ENCODE measurements around the gene TMEM131. TPM values are rescaled to one million over a fixed set of nuclear protein-coding genes. Genes with fewer than 3 reads are reported as not detected.
"Not testable (repeated sequence)": the region's sequence is repeated elsewhere in the genome, so short reads cannot be mapped to it uniquely, and the experiment has no call there.

Gene TMEM131
- total and polyA plus RNA-seq, 9 donors: 25.4 to 54.7 (median 41.6) TPM

DNA sequence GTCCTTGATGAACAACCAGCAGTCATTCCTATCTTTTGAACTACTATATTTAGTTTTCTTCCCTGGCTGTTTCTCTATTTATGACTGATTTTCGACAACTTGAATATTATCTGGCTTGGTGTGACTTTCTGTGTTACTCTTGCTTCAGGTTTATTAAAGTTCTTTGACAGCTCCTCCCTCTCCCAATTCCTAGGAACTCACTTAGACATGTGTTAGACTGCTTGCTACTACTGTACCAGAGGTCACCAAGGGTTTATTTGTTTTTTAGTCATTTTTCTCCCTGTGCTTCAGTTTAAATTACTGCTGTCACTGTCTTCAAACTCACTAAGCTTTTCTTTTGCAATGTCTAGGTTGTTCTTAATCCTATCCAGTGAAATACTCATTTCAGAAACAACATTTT lies 90.5 kb downstream of the TMEM131 start:
- Histone ChIP-seq H3K9me3 (replicated peaks; ENCODE audit: control insufficient read depth, low read depth, low read length) (no peaks in the 10 kb centered on the region), H3K27me3 (ENCODE audit: control insufficient read depth, insufficient read depth, low read length) (no peaks in the 10 kb centered on the region), H3K36me3 (ENCODE audit: control insufficient read depth, insufficient read depth, low read length) (peaks cover 8% of the 10 kb centered on the region), H3K4me3 (ENCODE audit: low read length) (no peak overlapping the region), H3K27ac (ENCODE audit: low read length) (no peak overlapping the region), H3K4me1 (ENCODE audit: control insufficient read depth, insufficient read depth, low read length) (no peaks in the 10 kb centered on the region)
- DNase-seq: no peak
- no CpG with 5 or more reads among the region's 1 CpG for WGBS (ENCODE audit: insufficient coverage)

DNA sequence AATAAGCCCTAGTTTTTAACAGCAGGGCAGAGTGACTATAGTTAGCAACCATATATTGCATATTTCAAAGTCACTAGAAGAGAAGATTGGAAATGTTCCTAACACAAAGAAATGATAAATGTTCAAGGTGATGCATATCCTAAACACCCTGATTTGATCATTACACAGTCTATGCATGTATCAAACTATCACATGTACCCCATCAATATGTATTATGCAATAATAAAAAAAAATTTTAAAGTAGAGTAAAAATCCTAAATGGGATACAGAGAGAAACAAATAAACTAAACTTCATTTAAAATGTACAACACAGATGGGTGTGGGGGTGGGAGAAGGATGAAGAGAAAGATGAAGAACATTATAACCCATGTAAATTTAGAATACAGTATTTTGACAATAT lies 93.9 kb downstream of the TMEM131 start:
- H3K36me3 ChIP-seq (ENCODE audit: control insufficient read depth, insufficient read depth, low read length): peaks cover 4% of the 10 kb centered on the region
- no peak for DNase-seq
- H3K27ac ChIP-seq (ENCODE audit: low read length): no peak overlapping the region
- H3K4me3 ChIP-seq (ENCODE audit: low read length): no peak overlapping the region
- no peaks in the 10 kb centered on the region for H3K9me3 ChIP-seq (replicated peaks; ENCODE audit: control insufficient read depth, low read depth, low read length)
- no peaks in the 10 kb centered on the region for H3K4me1 ChIP-seq (ENCODE audit: control insufficient read depth, insufficient read depth, low read length)
- H3K27me3 ChIP-seq (ENCODE audit: control insufficient read depth, insufficient read depth, low read length): no peaks in the 10 kb centered on the region

DNA sequence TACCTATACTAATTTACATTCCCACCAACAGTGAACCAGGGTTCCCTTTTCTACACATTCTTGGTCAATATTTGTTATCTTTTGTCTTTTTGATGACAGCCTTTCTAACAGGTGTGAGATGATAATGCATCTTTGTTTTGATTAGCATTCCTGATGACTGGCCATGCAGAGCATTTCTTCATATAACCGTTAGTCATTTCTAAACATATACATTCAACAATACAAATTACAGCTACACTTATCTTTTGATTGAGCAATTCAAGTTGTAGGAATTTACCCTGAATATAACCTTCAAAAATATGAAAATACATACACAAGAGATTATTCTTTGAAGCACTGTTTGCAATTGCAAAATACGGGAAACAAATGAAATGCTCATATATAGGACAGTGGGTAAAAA lies 94.9 kb downstream of the TMEM131 start:
- WGBS (ENCODE audit: insufficient coverage): no CpG with 5 or more reads among the region's 2 CpGs
- Histone ChIP-seq H3K27me3 (ENCODE audit: control insufficient read depth, insufficient read depth, low read length) (no peaks in the 10 kb centered on the region), H3K4me3 (ENCODE audit: low read length) (no peak overlapping the region), H3K27ac (ENCODE audit: low read length) (no peak overlapping the region), H3K4me1 (ENCODE audit: control insufficient read depth, insufficient read depth, low read length) (no peaks in the 10 kb centered on the region), H3K36me3 (ENCODE audit: control insufficient read depth, insufficient read depth, low read length) (no peaks in the 10 kb centered on the region), H3K9me3 (replicated peaks; ENCODE audit: control insufficient read depth, low read depth, low read length) (no peaks in the 10 kb centered on the region)
- DNase-seq: no peak

DNA sequence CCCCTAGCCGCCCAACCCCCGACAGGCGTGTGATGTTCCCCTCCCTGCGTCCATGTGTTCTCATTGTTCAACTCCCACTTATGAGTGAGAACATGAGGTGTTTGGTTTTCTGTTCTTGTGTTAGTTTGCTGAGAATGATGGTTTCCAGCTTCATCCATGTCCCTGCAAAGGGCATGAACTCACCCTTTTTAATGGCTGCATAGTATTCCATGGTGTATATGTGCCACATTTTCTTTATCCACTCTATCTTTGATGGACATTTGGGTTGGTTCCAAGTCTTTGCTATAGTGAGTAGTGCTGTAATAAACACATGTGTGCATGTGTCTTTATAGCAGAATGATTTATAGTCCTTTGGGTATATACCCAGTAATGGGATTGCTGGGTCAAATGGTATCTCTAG lies 102.7 kb downstream of the TMEM131 start:
- not testable (repeated sequence) for H3K27me3 ChIP-seq (ENCODE audit: control insufficient read depth, insufficient read depth, low read length); H3K36me3 ChIP-seq (ENCODE audit: control insufficient read depth, insufficient read depth, low read length); H3K9me3 ChIP-seq (replicated peaks; ENCODE audit: control insufficient read depth, low read depth, low read length); DNase-seq; H3K27ac ChIP-seq (ENCODE audit: low read length); H3K4me3 ChIP-seq (ENCODE audit: low read length); H3K4me1 ChIP-seq (ENCODE audit: control insufficient read depth, insufficient read depth, low read length)
- no CpG with 5 or more reads among the region's 4 CpGs for WGBS (ENCODE audit: insufficient coverage)

DNA sequence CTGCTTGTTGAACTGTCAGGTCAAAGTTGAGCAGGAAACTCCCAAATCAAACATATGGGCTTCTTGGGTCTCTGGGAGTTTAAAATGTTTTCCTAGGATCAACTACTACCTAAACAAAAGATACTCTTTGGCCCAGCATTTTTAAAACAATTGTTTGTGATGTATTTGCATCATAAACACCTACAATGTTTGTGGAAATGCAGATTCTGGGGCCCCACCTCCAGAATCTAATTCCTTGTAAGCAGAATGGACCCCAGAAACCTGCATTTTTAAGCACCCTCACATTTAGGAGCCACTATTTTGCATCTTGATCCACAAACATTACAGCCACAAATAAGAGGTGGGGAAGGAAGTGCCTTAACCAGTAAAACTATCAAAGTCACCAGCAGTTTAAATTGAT lies 104.1 kb downstream of the TMEM131 start:
- Histone ChIP-seq H3K4me1 (ENCODE audit: control insufficient read depth, insufficient read depth, low read length) (no peaks in the 10 kb centered on the region), H3K27me3 (ENCODE audit: control insufficient read depth, insufficient read depth, low read length) (no peaks in the 10 kb centered on the region), H3K4me3 (ENCODE audit: low read length) (no peak overlapping the region), H3K9me3 (replicated peaks; ENCODE audit: control insufficient read depth, low read depth, low read length) (peaks cover 3% of the 10 kb centered on the region), H3K27ac (ENCODE audit: low read length) (no peak overlapping the region), H3K36me3 (ENCODE audit: control insufficient read depth, insufficient read depth, low read length) (peaks cover 10% of the 10 kb centered on the region)
- no peak for DNase-seq

DNA sequence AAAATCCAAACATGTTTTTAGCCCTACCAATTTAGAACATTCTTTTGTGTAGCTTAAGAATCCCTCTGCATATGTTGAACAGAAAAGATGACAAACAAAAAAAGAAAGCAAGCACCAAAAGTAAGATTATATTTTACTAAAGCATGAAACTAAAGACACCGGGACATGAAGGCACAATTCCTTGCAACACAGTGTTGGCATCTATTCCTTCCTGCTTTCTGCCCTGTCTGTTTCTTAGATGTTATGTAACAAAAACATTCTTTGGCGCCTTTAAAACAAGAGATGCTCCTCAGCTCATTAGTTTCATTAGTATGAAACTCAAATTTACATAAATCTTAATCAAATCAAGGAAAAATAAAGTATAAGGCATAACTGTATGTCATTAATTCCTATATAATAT lies 106.6 kb downstream of the TMEM131 start:
- no CpG with 5 or more reads among the region's 2 CpGs for WGBS (ENCODE audit: insufficient coverage)
- no peak for DNase-seq
- H3K27me3 ChIP-seq (ENCODE audit: control insufficient read depth, insufficient read depth, low read length): no peaks in the 10 kb centered on the region
- peaks cover 15% of the 10 kb centered on the region for H3K9me3 ChIP-seq (replicated peaks; ENCODE audit: control insufficient read depth, low read depth, low read length)
- H3K27ac ChIP-seq (ENCODE audit: low read length): no peak overlapping the region
- no peaks in the 10 kb centered on the region for H3K4me1 ChIP-seq (ENCODE audit: control insufficient read depth, insufficient read depth, low read length)
- H3K36me3 ChIP-seq (ENCODE audit: control insufficient read depth, insufficient read depth, low read length): peaks cover 17% of the 10 kb centered on the region
- no peak overlapping the region for H3K4me3 ChIP-seq (ENCODE audit: low read length)

DNA sequence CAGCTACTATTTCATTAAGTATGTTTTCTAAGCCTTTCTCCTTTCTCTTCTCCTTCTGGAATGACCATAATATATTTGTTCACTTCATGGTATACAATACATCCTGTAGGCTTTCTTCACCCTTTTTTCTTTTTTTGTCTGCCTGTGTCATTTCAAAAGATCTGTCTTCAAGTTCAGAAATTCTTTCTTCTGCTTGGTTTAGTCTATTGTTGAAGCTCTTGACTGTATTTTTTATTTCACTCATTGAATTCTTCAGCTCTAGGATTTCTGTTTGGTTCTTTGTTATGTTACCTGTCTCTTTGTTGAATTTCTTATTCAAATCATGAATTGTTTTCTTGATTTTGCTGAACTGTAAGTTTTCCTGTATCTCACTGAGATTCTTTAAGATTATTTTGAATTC lies 109.9 kb downstream of the TMEM131 start:
- Histone ChIP-seq H3K36me3 (ENCODE audit: control insufficient read depth, insufficient read depth, low read length) (peaks cover 17% of the 10 kb centered on the region), H3K9me3 (replicated peaks; ENCODE audit: control insufficient read depth, low read depth, low read length) (peaks cover 15% of the 10 kb centered on the region), H3K4me1 (ENCODE audit: control insufficient read depth, insufficient read depth, low read length) (no peaks in the 10 kb centered on the region), H3K27ac (ENCODE audit: low read length) (no peak overlapping the region), H3K27me3 (ENCODE audit: control insufficient read depth, insufficient read depth, low read length) (no peaks in the 10 kb centered on the region), H3K4me3 (ENCODE audit: low read length) (no peak overlapping the region)
- DNase-seq: no peak

DNA sequence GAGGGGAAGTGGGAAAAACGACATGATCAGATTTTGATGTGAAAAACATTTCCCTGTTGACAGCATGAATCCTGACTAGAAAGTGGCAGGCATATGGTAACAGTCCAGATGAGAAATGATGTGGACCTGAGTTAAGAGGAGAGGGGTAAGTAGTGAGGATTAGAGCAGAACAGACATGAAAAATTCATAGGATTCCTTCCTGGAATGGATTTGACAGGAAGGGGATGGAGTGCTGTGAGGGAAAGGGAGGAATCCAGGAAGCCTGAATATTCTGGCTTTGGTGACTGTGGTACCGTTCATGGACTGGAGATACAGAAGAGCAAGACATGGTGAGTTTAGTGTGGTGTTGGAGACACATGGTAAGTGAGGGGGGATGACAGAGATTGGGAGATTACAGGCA lies 115.4 kb downstream of the TMEM131 start:
- Histone ChIP-seq H3K27ac (ENCODE audit: low read length) (no peak overlapping the region), H3K27me3 (ENCODE audit: control insufficient read depth, insufficient read depth, low read length) (no peaks in the 10 kb centered on the region), H3K9me3 (replicated peaks; ENCODE audit: control insufficient read depth, low read depth, low read length) (peaks cover 4% of the 10 kb centered on the region), H3K36me3 (ENCODE audit: control insufficient read depth, insufficient read depth, low read length) (peaks cover under 1% of the 10 kb centered on the region), H3K4me1 (ENCODE audit: control insufficient read depth, insufficient read depth, low read length) (no peaks in the 10 kb centered on the region), H3K4me3 (ENCODE audit: low read length) (no peak overlapping the region)
- DNase-seq: no peak
- 26% methylated on average over 2 of the region's 2 CpGs for WGBS (ENCODE audit: insufficient coverage)

DNA sequence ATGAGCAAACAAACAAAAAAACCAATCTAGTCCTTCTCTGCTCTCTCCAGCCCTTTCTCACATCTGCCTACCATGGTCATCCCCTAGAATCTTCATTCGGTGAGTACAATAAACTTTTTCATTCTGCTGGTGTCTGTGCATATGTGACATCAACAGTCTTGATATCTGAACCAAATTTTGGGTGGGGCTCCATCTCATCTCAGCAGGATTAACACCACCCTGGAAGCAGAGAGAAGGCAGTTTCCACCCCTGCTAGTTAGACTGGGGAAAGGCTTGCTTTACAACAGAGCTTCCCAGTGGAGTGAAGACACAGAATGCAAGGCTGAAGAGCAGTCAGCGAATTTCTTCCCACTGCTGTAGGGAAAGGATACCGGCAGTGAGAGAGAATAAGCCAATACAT lies 116.9 kb downstream of the TMEM131 start:
- H3K27ac ChIP-seq (ENCODE audit: low read length): no peak overlapping the region
- no peak overlapping the region for H3K4me3 ChIP-seq (ENCODE audit: low read length)
- H3K36me3 ChIP-seq (ENCODE audit: control insufficient read depth, insufficient read depth, low read length): no peaks in the 10 kb centered on the region
- WGBS (ENCODE audit: insufficient coverage): 90% methylated on average over 2 of the region's 3 CpGs
- peaks cover 5% of the 10 kb centered on the region for H3K9me3 ChIP-seq (replicated peaks; ENCODE audit: control insufficient read depth, low read depth, low read length)
- no peak for DNase-seq
- no peaks in the 10 kb centered on the region for H3K4me1 ChIP-seq (ENCODE audit: control insufficient read depth, insufficient read depth, low read length)
- H3K27me3 ChIP-seq (ENCODE audit: control insufficient read depth, insufficient read depth, low read length): no peaks in the 10 kb centered on the region

DNA sequence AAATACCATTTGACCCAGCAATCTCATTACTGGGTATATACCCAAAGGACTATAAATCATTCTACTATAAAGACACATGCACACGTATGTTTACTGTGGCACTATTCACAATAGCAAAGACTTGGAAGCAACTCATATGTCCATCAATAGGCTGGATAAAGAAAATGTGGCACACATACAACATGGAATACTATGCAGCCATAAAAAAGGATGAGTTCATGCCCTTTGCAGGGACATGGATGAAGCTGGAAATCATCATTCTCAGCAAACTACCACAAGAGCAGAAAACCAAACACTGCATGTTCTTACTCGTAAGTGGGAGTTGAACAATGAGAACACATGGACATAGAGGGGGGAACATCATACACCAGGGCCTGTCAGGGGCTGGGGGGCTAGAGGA lies 117.4 kb downstream of the TMEM131 start:
- not testable (repeated sequence) for DNase-seq; H3K27ac ChIP-seq (ENCODE audit: low read length); H3K36me3 ChIP-seq (ENCODE audit: control insufficient read depth, insufficient read depth, low read length); H3K4me1 ChIP-seq (ENCODE audit: control insufficient read depth, insufficient read depth, low read length); H3K27me3 ChIP-seq (ENCODE audit: control insufficient read depth, insufficient read depth, low read length); H3K4me3 ChIP-seq (ENCODE audit: low read length); H3K9me3 ChIP-seq (replicated peaks; ENCODE audit: control insufficient read depth, low read depth, low read length)
- no CpG with 5 or more reads among the region's 2 CpGs for WGBS (ENCODE audit: insufficient coverage)

DNA sequence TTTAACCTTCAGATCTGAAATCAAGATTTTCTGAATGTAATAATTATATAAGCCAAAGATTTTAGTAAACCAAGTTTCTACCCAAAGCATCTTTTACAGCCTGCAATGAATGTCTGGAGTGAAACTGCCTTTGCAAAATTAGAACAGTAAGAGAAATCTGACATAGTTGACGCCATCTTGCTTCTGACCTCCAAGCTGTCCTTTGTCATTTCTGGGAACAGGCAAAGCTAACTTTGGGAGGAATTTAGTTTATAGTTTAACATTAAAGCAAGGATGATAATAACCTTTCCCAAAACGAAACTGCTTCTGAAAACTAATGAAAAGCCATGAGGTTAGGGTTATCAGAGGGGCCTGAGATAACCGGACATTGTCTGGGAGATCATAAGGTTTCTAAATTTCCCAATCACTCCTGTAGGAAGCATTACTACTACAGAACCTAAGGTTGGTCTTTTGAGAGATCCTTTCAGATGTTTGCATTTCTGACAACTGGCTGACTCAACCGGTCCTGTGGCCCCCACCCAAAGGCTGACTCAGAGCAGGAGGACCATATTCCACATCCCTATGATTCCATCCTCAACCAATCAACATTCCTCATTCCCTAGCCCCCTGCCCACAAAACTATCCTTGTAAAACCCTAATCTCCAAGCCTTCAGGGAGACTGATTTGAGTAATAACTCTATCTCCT lies 124.5 kb downstream of the TMEM131 start:
- 17% methylated on average over 1 of the region's 4 CpGs for WGBS (ENCODE audit: insufficient coverage)
- no peak for DNase-seq
- Histone ChIP-seq H3K27ac (ENCODE audit: low read length) (peak overlapping the region; percentile 74), H3K4me3 (ENCODE audit: low read length) (no peak overlapping the region), H3K4me1 (ENCODE audit: control insufficient read depth, insufficient read depth, low read length) (peaks cover 16% of the 10 kb centered on the region), H3K27me3 (ENCODE audit: control insufficient read depth, insufficient read depth, low read length) (no peaks in the 10 kb centered on the region), H3K36me3 (ENCODE audit: control insufficient read depth, insufficient read depth, low read length) (no peaks in the 10 kb centered on the region), H3K9me3 (replicated peaks; ENCODE audit: control insufficient read depth, low read depth, low read length) (peaks cover 6% of the 10 kb centered on the region)
